GM18907 (cell line): ENCODE measurements around the gene ENTREP3.
"Not testable (repeated sequence)": the region's sequence is repeated elsewhere in the genome, so short reads cannot be mapped to it uniquely, and the experiment has no call there.

Experiments used
- ATAC-seq: cut with Tn5 transposase; IDR thresholded peaks from one replicate; pipeline ENCODE4 v1.9.1; 2021; ENCODE audit warnings: mild to moderate bottlenecking, moderate library complexity; ENCODE audit not compliant: unreplicated experiment

Gene ENTREP3, protein sequence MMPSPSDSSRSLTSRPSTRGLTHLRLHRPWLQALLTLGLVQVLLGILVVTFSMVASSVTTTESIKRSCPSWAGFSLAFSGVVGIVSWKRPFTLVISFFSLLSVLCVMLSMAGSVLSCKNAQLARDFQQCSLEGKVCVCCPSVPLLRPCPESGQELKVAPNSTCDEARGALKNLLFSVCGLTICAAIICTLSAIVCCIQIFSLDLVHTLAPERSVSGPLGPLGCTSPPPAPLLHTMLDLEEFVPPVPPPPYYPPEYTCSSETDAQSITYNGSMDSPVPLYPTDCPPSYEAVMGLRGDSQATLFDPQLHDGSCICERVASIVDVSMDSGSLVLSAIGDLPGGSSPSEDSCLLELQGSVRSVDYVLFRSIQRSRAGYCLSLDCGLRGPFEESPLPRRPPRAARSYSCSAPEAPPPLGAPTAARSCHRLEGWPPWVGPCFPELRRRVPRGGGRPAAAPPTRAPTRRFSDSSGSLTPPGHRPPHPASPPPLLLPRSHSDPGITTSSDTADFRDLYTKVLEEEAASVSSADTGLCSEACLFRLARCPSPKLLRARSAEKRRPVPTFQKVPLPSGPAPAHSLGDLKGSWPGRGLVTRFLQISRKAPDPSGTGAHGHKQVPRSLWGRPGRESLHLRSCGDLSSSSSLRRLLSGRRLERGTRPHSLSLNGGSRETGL

DNA sequence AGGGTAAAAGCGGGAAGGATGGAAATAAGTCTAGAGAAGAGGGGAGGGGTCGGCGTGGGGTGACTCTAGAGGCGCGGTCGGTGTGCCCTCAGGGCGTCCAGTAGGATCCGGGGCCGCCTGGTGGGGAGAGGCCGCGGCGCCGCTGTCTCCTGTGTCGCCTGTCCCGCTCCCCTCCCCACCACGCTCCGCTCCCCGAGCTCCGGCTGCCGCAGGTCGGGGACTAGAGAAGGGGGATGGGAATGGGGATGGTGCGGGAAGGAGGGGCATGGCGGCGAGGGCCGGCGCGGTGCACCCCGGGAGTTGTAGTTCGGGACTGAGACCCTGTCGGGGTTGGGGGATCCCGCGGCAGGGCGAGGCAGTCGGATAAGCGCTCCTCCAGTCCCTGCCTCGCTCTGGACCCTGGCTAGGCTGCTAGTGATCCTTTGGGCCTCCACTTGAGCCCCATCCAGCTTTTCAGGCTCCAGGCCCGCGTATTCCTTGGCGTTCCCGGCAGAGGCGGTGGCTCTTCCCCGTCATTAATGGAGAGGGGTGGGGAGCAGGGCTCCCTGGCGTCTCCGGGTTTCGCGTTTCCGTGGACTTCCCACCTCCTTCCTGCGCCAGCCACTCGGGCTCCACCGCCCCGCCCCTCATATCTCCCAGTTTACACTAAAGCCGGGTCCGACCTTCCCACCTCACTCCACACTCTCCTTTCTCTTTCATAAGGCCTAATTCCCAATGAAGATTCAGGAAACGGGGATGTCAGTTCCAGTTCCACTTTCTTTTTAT lies at the start of gene ENTREP3:
Gene ENTREP3, minus strand, starts transcription at position 241 of the 765 bp plus-strand sequence. CDS start 606 bp downstream, outside the sequence.
- ATAC-seq: peak; percentile 57

DNA sequence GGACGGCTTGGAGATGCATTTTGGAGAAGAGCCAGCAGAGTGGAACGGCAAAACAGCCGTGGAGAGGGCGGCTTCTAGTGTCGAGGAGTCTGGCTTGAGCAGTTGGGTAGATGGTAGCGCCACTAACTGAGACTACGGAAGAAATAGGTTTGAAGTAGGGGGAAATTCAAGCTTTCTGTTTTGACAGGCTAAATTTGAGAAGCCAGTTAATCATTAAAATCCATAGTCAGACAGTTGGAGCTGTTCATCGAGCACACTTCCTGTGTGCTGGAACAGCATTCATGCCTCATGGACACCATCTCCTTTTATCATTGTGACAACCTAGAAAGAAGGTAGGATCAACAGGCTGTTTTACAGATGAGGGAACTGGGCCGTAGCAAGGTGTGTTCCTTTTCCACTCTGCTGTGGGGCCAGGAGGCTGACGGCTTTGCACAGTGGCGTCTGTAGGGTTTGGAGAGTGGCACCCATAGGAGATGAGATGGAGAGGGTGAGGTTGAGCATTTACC lies 49.3 kb upstream of the ENTREP3 start:
- ATAC-seq: no peak

DNA sequence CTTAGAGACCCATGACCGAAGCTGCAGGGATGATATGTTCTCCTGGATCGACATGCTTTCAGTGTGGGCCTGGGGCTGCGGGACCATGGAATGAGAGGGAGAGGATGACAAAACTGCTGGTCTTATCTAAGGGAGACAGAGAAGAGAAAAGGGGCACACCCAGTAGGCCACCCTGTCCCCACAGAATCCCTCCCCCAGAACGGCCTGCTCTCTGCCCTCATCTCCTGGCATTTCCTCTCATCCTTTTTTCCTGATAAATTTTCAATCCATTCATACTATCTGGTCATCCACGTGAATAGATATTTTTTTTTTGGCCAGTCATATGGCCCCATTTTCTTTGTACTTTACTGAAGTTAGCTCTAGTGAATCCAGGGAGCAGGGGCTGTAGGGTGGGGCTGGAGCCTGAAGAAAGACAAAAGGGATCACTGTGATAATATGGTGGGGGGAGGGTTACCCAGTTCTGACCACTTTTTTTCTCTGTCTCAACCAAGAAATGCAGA lies 46.1 kb upstream of the ENTREP3 start, which contains the start of gene PKLR:
Gene PKLR, minus strand, starts transcription at position 97 of the 500 bp plus-strand sequence. Its CDS starts 43 bp downstream, at position 54.
- ATAC-seq: no peak

DNA sequence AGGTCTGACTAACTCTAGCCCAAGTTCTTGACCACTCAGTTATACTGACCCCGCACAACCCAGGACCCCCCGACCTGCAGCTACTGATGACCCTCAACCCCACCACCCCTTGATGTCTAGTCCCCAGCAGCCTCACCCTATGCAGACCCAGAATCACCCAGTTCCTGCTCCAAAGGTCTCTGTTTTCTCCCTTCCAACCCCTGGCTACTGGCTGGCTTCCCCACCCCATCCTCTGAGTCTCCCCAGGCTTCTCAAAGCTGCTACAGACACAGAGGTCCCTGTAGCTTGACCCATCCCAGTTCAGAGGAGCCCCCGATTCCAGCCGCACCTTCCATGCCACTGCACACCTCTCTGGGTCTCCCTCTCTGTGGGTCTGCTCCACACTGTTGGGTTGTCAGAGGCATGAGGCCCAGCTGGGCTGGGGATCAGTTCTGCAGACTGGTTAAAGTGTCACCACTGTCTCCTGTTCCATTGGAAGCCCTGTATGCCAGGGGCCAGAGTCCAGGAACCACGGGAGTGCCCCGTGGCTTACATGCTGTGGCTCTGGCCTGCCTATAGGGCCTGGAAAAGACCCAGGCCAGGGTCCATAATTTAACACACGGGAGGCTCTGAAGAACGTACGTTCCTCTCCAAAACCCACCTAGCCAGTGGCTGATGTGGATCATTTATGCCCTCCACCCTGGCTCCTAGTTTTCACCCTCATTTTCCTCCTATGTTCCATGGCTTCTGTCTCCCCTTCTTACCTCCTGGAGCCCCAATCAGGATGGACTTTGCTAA lies 45.5 kb upstream of the ENTREP3 start:
- no peak for ATAC-seq

DNA sequence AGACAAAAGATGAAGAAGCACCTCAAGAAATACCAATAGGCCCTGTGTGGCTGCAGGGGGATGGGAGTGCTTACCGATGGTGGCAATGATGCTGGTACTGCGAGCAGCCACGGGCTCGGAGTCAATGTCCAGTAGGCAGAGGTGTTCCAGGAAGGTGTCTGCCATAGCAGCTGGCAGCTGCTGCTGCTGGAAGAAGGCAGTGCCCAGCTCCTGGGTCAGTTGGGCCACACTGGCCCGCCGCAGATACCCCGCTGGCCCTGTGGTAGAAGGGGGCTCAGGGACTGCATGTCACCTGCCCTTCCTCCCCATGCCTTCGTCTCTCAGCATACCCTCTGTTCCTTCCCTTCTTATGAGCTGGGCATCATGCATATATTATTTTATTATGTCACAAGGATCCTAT lies 44.7 kb upstream of the ENTREP3 start:
- no peak for ATAC-seq

DNA sequence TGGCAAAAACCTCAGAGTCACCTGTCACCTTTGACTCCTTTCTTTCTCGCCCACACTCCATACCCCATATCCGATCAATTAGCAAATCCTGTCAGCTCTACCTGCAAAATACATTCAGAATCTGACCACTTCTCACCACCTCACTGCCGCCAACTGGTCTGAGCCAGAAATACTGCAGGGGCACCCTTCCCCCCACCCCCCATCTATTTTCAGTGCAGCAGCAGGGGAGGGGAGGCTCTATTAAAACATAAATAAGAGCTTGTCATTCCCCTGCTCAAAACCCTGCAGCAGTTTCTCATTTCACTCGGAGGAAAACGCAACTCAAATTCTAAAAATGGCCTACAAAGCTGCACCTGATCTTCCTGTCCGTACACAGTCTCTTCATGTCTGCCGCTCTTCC lies 42.1 kb upstream of the ENTREP3 start:
- ATAC-seq: no peak

DNA sequence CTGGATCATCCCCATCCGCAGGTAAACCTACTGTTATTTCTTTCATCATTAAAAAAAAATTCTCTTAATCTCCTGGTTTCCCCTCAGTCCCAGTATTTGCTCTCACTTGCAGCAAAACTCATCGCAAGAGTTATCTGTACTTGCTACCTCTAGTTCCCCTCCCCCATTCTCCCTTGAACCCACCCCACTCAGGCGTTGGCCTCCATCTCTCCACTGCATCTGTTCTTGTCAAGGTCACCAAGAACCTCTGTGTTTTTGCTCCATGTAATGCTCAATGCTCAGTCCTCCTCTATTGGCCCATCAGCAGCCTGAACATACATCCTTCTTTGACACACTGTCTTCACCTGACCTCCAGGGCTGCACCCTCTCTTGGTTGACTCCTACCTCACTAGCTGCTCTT lies 41.4 kb upstream of the ENTREP3 start:
- ATAC-seq: no peak

DNA sequence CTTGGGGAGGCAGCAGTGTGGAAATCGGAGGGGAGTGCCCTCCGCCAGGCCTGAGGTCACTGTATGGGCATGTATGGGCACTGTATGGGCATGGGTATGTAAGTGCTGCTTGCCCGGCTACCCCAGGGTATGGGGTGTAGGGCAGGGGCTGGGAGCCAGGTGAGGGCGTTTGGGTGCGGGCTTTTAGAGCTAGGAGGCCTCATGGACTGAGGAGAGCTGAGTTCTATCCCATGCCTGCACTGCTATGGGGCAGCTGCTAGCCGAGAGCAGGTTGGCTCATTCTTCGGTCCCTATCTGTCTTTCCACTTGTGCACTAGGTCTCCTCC lies 40.6 kb upstream of the ENTREP3 start:
- ATAC-seq: no peak

DNA sequence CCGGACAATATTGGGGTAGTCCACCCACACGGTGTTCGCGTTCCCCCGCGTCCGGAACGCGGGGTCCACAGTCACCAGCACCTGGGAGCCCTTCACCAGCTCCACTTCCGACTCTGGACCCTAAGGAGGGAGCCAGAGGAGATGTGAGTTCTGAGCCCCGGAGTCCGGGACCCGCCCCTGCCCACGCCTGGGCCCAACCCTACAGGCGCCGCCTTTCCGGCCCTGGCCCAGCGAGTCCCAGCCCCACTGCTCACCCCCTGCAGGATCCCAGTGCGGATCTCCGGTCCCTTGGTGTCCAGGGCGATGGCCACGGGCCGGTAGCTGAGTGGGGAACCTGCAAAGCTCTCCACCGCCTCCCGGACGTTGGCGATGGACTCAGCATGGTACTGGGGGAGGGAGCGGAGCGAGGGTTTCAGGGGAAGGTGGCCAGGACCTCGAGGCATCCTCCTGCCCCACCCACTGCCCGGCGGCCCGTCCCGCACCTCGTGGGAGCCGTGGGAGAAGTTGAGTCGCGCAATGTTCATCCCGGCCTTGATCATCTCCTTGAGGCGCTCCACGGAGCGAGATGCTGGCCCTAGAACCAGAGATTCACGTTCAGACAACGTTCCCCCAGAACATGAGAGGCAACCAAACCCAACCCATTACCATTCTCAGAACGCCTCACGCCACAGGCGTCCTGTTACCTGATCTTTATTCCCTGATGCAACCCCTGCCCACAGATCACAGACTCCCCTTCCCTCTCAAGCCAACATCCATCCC lies 40.1 kb upstream of the ENTREP3 start:
- no peak for ATAC-seq

DNA sequence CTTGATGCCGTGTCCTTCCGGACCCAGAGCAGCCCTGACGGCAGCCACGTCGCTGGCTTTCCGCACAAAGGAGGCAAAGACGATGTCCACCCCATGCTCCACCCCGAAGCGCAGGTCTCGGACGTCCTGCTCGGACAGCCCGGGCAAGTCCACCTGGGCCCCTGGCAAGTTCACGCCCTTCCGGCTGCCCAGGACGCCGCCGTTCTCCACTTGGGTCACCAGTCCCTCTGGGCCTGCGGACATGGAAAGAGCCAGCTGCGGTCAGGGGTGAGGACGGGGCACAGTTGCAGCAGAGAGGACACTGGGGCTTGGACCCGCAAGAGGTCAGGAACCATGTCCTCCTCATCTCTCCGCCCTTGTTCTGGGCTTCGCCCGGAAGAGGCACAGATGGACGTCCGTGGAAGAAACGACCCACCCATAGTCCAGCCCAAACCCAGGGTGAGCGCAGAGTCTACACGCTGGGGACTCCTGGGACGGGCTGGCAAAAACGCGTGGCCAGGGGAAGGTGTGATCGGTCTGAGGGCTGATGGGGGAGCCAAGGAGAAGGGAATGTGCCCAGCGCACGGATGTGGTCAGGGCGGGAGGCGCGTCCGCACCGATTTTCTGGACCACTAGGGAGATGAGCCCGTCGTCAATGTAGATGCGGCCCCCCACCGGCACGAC lies 39.4 kb upstream of the ENTREP3 start:
- no peak for ATAC-seq

DNA sequence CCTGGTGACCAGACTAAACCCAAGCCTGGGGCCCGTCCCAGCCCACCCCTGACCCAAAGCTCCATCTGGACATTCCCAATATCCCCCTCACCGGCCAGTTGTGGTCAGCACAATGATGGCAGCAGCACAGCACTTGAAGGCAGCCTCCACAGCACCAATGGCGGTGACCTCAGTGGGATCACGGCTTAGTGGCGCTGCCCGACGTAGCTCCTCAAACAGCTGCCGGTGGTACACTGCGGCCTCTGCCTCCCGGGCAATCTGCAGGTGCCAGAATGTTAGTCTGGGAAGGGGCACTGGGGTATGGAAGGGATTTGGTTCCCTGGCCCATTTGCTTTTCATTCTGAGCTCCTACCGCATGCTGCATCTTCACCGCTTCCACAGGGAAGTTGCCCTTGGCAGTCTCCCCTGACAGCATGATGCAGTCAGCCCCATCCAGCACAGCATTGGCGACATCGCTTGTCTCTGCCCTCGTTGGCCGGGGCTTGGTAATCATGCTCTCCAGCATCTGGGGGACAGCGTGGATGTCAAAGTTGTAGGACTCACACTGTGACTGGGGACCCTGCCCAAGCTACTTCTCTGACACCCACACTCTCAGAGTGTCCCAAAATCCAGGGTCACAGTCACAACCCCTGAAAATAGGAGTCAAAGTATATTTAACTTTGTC lies 37.9 kb upstream of the ENTREP3 start:
- ATAC-seq: no peak

DNA sequence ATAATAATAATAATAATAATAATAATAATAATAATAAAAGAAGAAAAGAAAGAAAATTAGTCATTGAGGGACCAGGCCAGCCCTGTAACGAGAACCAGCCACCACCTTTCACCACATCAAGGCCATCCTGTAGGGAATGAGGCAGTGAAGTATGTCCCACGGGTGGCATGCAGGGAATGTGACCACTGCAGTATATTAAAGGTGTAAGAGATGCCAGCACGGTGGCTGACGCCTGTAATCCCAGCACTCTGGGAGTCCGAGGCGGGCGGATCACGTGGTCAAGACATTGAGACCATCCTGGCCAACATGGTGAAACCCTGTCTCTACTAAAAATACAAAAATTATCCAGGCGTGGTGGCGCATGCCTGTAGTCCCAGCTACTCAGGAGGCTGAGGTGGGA lies 35.7 kb upstream of the ENTREP3 start:
- ATAC-seq: not testable (repeated sequence)

DNA sequence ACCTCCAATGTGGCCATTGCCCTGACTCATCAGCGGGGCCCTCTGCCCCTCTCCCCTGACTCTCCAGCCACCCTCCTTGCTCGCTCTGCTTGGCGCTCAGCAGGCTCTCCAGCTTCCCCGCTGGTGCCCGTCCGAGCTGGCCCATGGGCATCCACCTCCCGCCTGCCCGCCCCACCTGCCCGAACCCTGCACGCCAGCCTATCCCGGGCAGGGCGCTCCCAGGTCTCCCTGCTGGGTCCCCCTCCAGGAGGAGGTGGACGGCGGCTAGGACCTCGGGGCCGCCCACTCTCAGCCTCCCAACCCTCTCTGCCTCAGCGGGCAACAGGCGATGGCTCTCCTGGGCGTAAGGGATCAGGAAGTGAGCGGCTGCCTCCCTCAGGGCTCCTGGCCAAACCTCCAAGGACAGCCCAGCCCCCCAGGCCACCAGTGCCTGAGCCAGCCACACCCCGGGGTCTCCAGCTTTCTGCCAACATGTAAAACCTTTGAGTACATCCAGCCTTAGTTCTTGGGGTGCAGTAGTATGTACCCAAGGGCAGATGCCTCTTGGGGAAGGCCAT lies 32.8 kb upstream of the ENTREP3 start:
- ATAC-seq: no peak

DNA sequence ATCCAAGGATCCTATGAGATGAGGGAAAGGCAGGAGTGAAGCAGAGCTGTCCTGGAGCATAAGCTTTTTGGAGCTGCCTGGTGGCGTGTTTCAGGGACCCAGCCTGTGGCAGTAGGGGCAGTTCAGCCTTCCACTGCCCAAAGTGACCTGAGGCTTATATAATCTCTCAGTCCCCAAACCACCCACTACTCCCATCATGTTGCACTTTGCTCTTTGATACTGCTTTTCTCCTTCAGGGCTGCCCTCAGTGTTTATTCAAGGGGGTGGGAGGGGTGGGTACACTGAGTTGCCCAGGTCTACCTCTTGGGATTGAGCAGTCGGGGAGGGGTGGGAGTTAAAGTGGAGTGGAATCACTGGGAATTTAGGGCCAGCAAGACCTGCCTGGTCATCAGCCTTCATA lies 31.3 kb upstream of the ENTREP3 start:
- ATAC-seq: no peak

DNA sequence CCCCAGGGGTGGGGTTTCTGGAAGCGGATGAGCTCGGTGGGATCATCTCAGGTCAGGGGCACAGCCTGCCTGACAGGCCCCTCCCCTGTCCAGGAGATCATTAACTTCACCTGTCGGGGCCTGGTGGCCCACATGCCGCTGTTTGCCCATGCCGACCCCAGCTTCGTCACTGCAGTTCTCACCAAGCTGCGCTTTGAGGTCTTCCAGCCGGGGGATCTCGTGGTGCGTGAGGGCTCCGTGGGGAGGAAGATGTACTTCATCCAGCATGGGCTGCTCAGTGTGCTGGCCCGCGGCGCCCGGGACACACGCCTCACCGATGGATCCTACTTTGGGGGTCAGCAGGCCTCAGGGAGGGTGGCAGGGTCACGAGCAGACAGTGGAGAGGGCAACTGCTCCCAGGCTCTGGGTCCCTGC lies 30.4 kb upstream of the ENTREP3 start:
- no peak for ATAC-seq

DNA sequence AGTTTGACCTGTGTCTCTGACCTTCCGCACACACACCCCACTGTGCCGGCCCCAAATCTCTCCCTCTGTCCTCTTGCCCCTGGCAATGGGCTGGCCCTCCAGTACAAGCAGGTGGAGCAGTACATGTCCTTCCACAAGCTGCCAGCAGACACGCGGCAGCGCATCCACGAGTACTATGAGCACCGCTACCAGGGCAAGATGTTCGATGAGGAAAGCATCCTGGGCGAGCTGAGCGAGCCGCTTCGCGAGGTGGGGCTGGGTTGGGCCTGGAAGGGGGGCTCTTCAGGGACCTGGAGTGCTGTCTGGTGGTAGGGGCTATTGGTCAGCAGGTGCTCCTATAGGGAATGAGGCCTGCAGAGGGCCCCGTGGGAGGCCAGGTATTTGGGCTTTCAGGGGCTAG lies 29.8 kb upstream of the ENTREP3 start:
- no peak for ATAC-seq

DNA sequence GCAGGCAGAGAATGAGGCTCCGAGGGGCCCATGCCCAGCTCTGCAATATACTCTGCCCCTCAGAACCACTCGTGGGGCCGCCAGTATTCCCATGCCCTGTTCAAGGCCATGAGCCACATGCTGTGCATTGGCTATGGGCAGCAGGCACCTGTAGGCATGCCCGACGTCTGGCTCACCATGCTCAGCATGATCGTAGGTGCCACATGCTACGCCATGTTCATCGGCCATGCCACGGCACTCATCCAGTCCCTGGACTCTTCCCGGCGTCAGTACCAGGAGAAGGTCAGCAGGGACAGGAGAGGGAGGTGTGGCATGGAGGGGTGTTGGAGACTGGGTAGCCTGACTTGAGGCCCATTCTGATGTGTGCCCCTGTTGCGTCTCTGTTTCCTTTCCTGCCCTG lies 29.2 kb upstream of the ENTREP3 start:
- ATAC-seq: no peak

DNA sequence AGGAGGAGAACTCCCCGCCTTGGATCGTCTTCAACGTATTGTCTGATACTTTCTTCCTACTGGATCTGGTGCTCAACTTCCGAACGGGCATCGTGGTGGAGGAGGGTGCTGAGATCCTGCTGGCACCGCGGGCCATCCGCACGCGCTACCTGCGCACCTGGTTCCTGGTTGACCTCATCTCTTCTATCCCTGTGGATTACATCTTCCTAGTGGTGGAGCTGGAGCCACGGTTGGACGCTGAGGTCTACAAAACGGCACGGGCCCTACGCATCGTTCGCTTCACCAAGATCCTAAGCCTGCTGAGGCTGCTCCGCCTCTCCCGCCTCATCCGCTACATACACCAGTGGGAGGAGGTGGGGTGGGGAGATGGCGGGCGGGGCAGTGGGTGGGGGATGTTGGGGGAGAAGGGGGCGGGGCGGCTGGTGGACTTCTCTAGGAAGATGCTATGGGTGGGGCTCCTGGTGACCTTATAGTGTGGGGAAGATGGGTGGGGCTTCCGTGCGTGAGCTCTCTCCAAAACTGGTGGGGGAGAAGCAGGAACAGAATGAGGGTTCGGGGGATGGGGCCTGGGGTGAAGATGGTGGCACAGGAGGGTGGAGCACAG lies 27.3 kb upstream of the ENTREP3 start:
- ATAC-seq: no peak
